ENCODE results near the gene ESD. TPM values are rescaled to one million over a fixed set of nuclear protein-coding genes. Genes with fewer than 3 reads are reported as not detected.
A peak's percentile ranks its signal among the peaks of the same experiment; 100 is the strongest.

ESD gene
- total RNA-seq, 1 donor from 2014 or later, result 88.4 TPM

DNA sequence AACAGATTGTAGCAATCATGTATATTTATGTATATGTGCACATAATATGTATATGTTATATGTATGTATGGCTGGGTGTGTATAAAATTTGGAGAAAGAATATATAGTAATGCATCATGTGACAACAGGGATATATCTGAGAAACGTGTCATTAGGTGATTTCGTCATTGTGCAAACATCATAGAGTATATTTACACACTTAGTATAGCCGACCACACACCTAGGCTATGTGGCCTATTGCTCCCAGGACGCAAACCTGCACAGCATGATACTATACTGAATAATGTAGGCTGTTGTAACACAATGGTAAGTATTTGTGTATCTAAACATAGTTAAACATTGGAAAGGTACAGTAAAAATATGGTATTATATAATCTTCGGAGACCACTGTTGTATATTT is 43.8 kb downstream of the ESD start:
- TF ChIP-seq, protein P1, sequence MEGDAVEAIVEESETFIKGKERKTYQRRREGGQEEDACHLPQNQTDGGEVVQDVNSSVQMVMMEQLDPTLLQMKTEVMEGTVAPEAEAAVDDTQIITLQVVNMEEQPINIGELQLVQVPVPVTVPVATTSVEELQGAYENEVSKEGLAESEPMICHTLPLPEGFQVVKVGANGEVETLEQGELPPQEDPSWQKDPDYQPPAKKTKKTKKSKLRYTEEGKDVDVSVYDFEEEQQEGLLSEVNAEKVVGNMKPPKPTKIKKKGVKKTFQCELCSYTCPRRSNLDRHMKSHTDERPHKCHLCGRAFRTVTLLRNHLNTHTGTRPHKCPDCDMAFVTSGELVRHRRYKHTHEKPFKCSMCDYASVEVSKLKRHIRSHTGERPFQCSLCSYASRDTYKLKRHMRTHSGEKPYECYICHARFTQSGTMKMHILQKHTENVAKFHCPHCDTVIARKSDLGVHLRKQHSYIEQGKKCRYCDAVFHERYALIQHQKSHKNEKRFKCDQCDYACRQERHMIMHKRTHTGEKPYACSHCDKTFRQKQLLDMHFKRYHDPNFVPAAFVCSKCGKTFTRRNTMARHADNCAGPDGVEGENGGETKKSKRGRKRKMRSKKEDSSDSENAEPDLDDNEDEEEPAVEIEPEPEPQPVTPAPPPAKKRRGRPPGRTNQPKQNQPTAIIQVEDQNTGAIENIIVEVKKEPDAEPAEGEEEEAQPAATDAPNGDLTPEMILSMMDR (IDR thresholded peaks at IDR 0.05), result no peak
- no peak for DNase-seq
- H3K27ac ChIP-seq, result no peak overlapping the region
- intact Hi-C loops (cut with DNase I), result no loop called here
- H3K9me3 ChIP-seq, result no peaks in the 10 kb centered on the region
- ATAC-seq, result no peak
- H3K4me3 ChIP-seq, result no peak overlapping the region
- H3K27me3 ChIP-seq, result no peaks in the 10 kb centered on the region
- peaks cover 6% of the 10 kb centered on the region for H3K4me1 ChIP-seq
- H3K36me3 ChIP-seq, result peaks cover 18% of the 10 kb centered on the region

DNA sequence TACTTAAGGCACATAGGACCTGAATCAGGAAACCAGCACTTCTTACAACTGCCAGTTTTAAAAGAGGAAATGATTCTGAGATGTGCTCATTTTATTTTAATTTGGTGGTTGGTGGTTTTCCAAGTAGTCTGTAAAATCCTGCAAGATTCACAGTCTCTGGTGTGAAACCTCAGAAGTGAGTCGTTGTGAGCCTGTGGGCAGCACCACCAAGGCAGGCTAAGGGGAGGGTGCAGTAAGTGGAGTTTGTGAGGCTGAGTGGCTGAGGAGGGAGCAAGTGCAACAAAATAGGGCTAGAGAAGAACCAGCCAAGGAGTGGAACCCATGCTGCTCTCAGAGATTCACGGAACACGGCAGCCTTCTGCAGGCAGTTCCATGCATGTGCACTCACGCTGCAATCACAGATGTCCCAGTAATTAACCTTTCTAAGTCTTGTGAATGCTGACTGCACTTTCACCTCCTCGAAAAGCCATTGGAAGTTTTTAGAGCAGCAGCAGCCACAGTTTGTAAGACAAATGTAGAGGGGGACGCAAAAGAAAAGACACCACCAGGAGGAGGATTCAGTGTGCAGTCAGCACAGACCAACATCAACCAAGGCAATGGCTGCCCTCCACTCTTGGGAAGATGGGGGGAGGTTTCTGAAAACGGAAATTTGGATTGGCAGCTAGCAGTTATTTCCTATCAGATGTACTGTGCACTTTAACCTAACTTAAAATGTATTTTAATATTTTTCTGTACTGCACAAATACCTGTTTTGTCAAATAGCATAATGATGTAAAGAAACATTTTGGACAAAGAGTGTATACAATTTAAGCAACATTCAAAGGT is 44.9 kb downstream of the ESD start:
- TF ChIP-seq, protein P1 (IDR thresholded peaks at IDR 0.05), result peak; percentile 9
- no peaks in the 10 kb centered on the region for H3K9me3 ChIP-seq
- no peak overlapping the region for H3K4me3 ChIP-seq
- H3K4me1 ChIP-seq, result peaks cover 6% of the 10 kb centered on the region
- H3K36me3 ChIP-seq, result peaks cover 22% of the 10 kb centered on the region
- H3K27me3 ChIP-seq, result no peaks in the 10 kb centered on the region
- H3K27ac ChIP-seq, result no peak overlapping the region
- intact Hi-C loops (cut with DNase I), result no loop called here
- ATAC-seq (peak; percentile 91), DNase-seq (no peak)

DNA sequence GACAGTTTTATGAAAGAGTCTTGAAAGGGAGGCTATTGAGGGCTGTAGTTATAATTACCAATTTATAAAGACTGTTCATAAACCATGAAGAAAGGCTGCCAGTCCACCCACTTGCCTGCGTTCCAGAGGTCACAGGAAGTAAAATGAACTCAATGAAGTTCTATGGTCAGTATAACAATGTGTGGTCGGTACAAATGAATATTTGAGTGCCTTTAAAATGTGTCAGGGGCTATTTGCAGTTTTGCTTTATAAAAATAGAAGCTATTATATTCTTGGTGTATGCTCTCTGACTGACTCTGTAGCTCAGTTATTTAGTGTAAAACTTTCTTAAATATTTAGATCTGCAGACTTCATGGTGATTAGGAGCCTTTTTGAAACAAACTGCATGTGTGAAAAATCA is 47.0 kb downstream of the ESD start:
- Histone ChIP-seq H3K27me3 (no peaks in the 10 kb centered on the region), H3K36me3 (peaks cover 30% of the 10 kb centered on the region), H3K9me3 (no peaks in the 10 kb centered on the region), H3K27ac (no peak overlapping the region), H3K4me1 (peaks cover 6% of the 10 kb centered on the region), H3K4me3 (no peak overlapping the region)
- TF ChIP-seq, protein P1 (IDR thresholded peaks at IDR 0.05), result no peak
- intact Hi-C loops (cut with DNase I), result no loop called here
- DNase-seq (no peak), ATAC-seq (no peak)

DNA sequence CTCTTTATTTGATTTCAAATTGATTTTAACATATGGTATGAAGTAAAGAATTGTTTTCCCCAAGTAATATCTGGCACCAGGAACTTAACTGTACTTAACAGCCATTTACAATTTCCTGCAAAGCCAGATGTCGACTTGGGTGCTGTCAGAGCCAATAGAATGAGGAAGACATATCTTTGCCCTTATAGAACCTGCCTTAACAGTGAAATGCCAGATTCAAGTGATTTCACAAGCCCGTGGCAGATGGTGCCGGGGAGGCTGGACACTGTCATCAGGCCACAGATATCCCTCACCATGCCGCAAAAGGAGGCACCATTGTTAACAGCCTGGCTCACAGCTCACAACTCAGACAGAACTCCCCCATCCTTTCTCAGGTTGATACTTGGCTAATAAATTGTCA is 48.7 kb downstream of the ESD start:
- peaks cover 32% of the 10 kb centered on the region for H3K36me3 ChIP-seq
- TF ChIP-seq, protein P1 (IDR thresholded peaks at IDR 0.05), result no peak

DNA sequence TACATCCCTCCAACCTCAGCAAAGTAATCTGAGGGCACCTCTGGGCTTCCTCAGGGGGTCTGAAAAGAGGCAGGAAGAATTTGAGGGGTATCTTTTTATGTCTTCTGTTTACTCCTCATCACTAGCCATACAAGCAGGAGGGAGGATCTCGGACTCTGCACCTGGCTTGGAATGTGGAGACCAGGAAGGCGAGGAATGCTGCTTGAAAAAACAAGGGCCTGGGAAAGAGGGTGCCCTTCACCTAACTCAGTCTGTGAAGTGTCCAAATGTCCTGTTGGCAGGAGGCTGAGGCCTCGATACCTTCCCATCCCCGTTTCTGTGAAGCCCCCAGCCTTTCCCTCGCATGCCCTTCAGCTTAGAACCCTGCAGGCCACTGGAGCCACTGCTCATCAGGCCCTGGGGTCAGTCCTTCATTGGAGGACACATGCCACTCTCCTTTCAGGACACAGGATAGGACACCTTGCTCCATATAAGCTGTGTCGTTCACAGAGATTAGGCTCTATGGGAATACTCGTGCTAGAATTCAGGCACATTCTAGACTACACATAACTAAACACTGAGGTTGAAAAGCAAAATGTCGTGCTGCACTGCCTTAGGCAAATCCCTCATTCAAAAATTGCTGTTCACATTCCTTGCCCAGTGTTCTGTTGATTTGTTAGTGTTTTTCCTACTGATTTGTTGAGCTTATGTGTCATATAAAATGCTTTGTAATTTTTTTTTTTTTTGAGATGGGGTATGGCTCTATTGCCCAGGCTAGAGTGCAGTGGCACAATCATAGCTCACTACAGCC is 49.7 kb downstream of the ESD start:
- ATAC-seq, result no peak
- H3K4me3 ChIP-seq, result no peak overlapping the region
- intact Hi-C loops (cut with DNase I), result no loop called here
- H3K27ac ChIP-seq, result no peak overlapping the region
- no peaks in the 10 kb centered on the region for H3K27me3 ChIP-seq
- peaks cover 4% of the 10 kb centered on the region for H3K4me1 ChIP-seq
- DNase-seq, result no peak
- peaks cover 43% of the 10 kb centered on the region for H3K36me3 ChIP-seq
- TF ChIP-seq, protein P1 (IDR thresholded peaks at IDR 0.05), result no peak
- H3K9me3 ChIP-seq, result no peaks in the 10 kb centered on the region

More for the DNA sequence above, 48.7 kb downstream of the ESD start:
- no peak overlapping the region for H3K27ac ChIP-seq
- intact Hi-C loops (cut with DNase I), result no loop called here
- ATAC-seq (no peak), DNase-seq (no peak)
- H3K9me3 ChIP-seq, result no peaks in the 10 kb centered on the region
- peaks cover 6% of the 10 kb centered on the region for H3K4me1 ChIP-seq
- H3K27me3 ChIP-seq, result no peaks in the 10 kb centered on the region
- no peak overlapping the region for H3K4me3 ChIP-seq

All from upper lobe of right lung (tissue), 1 donor.